B cell (primary cell): ENCODE results near the gene RNPEP. TPM values are rescaled to one million over a fixed set of nuclear protein-coding genes. Genes with fewer than 3 reads are reported as not detected.

Source experiments
- ATAC-seq: fragments of 200-7000 bp; cut with Tn5 transposase; one replicate; pipeline ENCODE4 v1.10.0; 2021; ENCODE audit warnings: low read depth, mild to moderate bottlenecking, moderate number of reproducible peaks, moderate library complexity
- CTCF ChIA-PET: fragments of 350-600 bp; sonication (Branson Sonifier 250); formaldehyde crosslinking; loops from one replicate; lab custom pipeline; 2021; ENCODE audit warnings: antibody characterized with exemption, inconsistent platforms; lab: Charles Lee
- POLR2A ChIA-PET: fragments of 350-600 bp; sonication (Branson Sonifier 250); formaldehyde crosslinking; loops from one replicate; lab custom pipeline; 2021; ENCODE audit warnings: antibody characterized with exemption; lab: Charles Lee
- DNase-seq: peaks from one replicate; pipeline ENCODE4 v3.0.0; 2013
- H2AFZ ChIP-seq: 2 replicates; pipeline ENCODE4 v1.6.1; 2012; ENCODE audit warnings: mild to moderate bottlenecking, low read depth, low read length; ENCODE audit not compliant: insufficient read depth, poor library complexity, severe bottlenecking
- H3K27ac ChIP-seq, 2 donors: 1 replicate in 1 of 2; 2 replicates in 1 of 2; pipeline ENCODE4 v1.5.1; 2012 to 2013; ENCODE audit warnings: low read length in 2 of 2, mild to moderate bottlenecking in 2 of 2, moderate library complexity in 1 of 2
- H3K27me3 ChIP-seq, 4 experiments: fragments of 200-600 bp in 1 of 4; sonication (generic) in 1 of 4; replicated peaks in 1 of 4; 1 replicate in 2 of 4; 2 replicates in 2 of 4; pipeline versions ENCODE4 v1.6.1 to v1.7.0; 2013 to 2016; ENCODE audit warnings: low read length in 3 of 4, mild to moderate bottlenecking in 2 of 4, mixed read lengths in 1 of 4, moderate library complexity in 1 of 4; ENCODE audit not compliant: insufficient read depth in 4 of 4, control insufficient read depth in 3 of 4; ENCODE audit errors: control extremely low read depth in 1 of 4
- H3K36me3 ChIP-seq, 2 experiments: replicated peaks in 1 of 2; 1 replicate in 1 of 2; 2 replicates in 1 of 2; pipeline versions ENCODE4 v1.6.1 to v1.7.1; 2013; ENCODE audit warnings: low read length in 1 of 2; ENCODE audit not compliant: insufficient read depth in 2 of 2, control insufficient read depth in 1 of 2; ENCODE audit errors: control extremely low read depth in 1 of 2, extremely low read depth in 1 of 2
- H3K4me1 ChIP-seq, 2 donors: fragments of 200-600 bp in 1 of 2; sonication (generic) in 1 of 2; 1 replicate in 1 of 2; 2 replicates in 1 of 2; pipeline versions ENCODE4 v1.5.1 to v1.6.1; 2013 to 2017; ENCODE audit warnings: low read length in 2 of 2; ENCODE audit not compliant: control insufficient read depth in 2 of 2, insufficient read depth in 2 of 2
- H3K4me2 ChIP-seq: replicated peaks from 2 replicates; pipeline ENCODE3; 2012; ENCODE audit warnings: mild to moderate bottlenecking, low read depth, low read length; ENCODE audit not compliant: poor library complexity, severe bottlenecking
- H3K4me3 ChIP-seq, 5 experiments: fragments of 200-600 bp in 1 of 5; sonication (generic) in 1 of 5; 1 replicate in 3 of 5; 2 replicates in 2 of 5; pipeline versions ENCODE4 v1.5.1 to v1.7.0; 2011 to 2016; ENCODE audit warnings: low read length in 4 of 5, mild to moderate bottlenecking in 4 of 5, low read depth in 2 of 5, control low read depth in 1 of 5, moderate library complexity in 1 of 5; ENCODE audit not compliant: insufficient read depth in 1 of 5; ENCODE audit errors: control extremely low read depth in 1 of 5, extremely low read depth in 1 of 5
- H3K79me2 ChIP-seq: fragments of 200-600 bp; sonication (generic); one replicate; pipeline ENCODE4 v1.6.0; 2016; ENCODE audit warnings: low read length; ENCODE audit not compliant: control insufficient read depth, insufficient read depth
- H3K9ac ChIP-seq: fragments of 200-600 bp; sonication (generic); 2 replicates; pipeline ENCODE4 v1.6.1; 2017; ENCODE audit warnings: mild to moderate bottlenecking, low read length, moderate library complexity
- H3K9me3 ChIP-seq, 3 donors: one replicate each; pipeline versions ENCODE4 v1.6.1 to v1.7.1; 2013; ENCODE audit warnings: low read length in 2 of 3; ENCODE audit not compliant: control insufficient read depth in 2 of 3, insufficient read depth in 1 of 3; ENCODE audit errors: control extremely low read depth in 1 of 3
- H4K20me1 ChIP-seq: 2 replicates; pipeline ENCODE4 v1.6.0; 2012; ENCODE audit warnings: mild to moderate bottlenecking, low read length; ENCODE audit not compliant: insufficient read depth, control insufficient read depth, poor library complexity, severe bottlenecking
- H3K27ac Mint-ChIP-seq: one replicate; pipeline ENCODE4 v1.8.0; 2021; ENCODE audit warnings: mixed read lengths
- H3K27me3 Mint-ChIP-seq: one replicate; pipeline ENCODE4 v1.8.0; 2021; ENCODE audit warnings: mixed read lengths
- H3K4me1 Mint-ChIP-seq: one replicate; pipeline ENCODE4 v1.8.0; 2021; ENCODE audit warnings: mixed read lengths
- H3K4me3 Mint-ChIP-seq: one replicate; pipeline ENCODE4 v1.8.0; 2021; ENCODE audit warnings: mixed read lengths
- H3K9me3 Mint-ChIP-seq: one replicate; pipeline ENCODE4 v1.8.0; 2022; ENCODE audit warnings: mixed read lengths; ENCODE audit not compliant: insufficient read depth
- EZH2 ChIP-seq: IDR thresholded peaks from 2 replicates; pipeline ENCODE4 v1.6.1; 2012; ENCODE audit warnings: borderline replicate concordance, low read depth, mild to moderate bottlenecking, moderate library complexity, low read length; ENCODE audit not compliant: insufficient read depth, poor library complexity, severe bottlenecking
- WGBS: methylation state at CpG from one replicate; pipeline ENCODE4 v1.1.5; 2013; ENCODE audit warnings: missing lambda C conversion rate; ENCODE audit not compliant: insufficient coverage; 5-methylcytosine and 5-hydroxymethylcytosine counted together
- intact Hi-C: fragments of 100-400 bp; cut with micrococcal nuclease; formaldehyde crosslinking; loops from one replicate; pipeline ENCODE4 v1.10.0; 2022
- polyA plus RNA-seq: library from polyadenylated mRNA; depleted of rRNA; stranded (reverse); fragments of >200 nt; gene quantifications from 2 replicates; pipeline ENCODE4 v1.2.3, GENCODE V29; 2012
- total RNA-seq, 2 donors: library from RNA; stranded (reverse); fragments of 120-200 nt in 1 of 2; gene quantifications; 1 replicate in 1 of 2; 2 replicates in 1 of 2; pipeline versions ENCODE4 v1.2.3 to v1.2.4, GENCODE V29; 2013 to 2022
- TF ChIP-seq, protein P1 (sequence below): fragments of 200-600 bp; IDR thresholded peaks from one replicate; pipeline ENCODE4 v1.8.0; 2022; ENCODE audit warnings: antibody characterized with exemption, mild to moderate bottlenecking

The RNPEP gene
- total and polyA plus RNA-seq, 2 donors (not counting 1 experiment from before 2014, with no cell fraction given): 28.9 to 42.9 TPM

- Histone ChIP-seq H2AFZ (peak within 1 kb of the TSS; percentile 94), H3K4me3 (peak within 1 kb of the TSS; percentile 72 to 98 (median 75)), H3K4me2 (peak within 1 kb of the TSS; percentile 79), H3K79me2 (peaks cover 44% of the 10 kb centered on the region), H3K36me3 (peaks cover 3 to 18% of the 10 kb centered on the region in 2 experiments), H3K27ac (peak within 1 kb of the TSS; percentile 73 to 89), H3K9me3 (no peaks in the 10 kb centered on the region), H3K9ac (peak within 1 kb of the TSS; percentile 95), H4K20me1 (no peaks in the 10 kb centered on the region), H3K4me1 (peaks cover 12 to 15% of the 10 kb centered on the region in 2 donors), H3K27me3 (no peaks in the 10 kb centered on the region)
- Mint-ChIP-seq H3K27ac (peak within 1 kb of the TSS; percentile 96), H3K9me3 (no peaks in the 10 kb centered on the region), H3K27me3 (no peaks in the 10 kb centered on the region), H3K4me1 (peaks cover 26% of the 10 kb centered on the region), H3K4me3 (peak within 1 kb of the TSS; percentile 98)
- peak; percentile 99 for ATAC-seq
- intact Hi-C loops: loop anchor here (1.0 to 10.0 kb wide), 3 partner anchors 28 to 1910 kb away; partner anchors contain the start of gene SNRPE
- peak; percentile 95 for DNase-seq
- POLR2A ChIA-PET: interaction anchor here (0.7 kb wide), 4 partner anchors 13 to 1325 kb away, joined by 3 to 7 read pairs (median 5); no protein-coding TSS in a partner anchor
- CTCF ChIA-PET: interaction anchor here (1.5 kb wide), 1 partner anchor 77 kb away, joined by 4 read pairs; no protein-coding TSS in a partner anchor
- WGBS: 2% methylated on average over 41 of the region's 43 CpGs
- TF ChIP-seq, protein P1, sequence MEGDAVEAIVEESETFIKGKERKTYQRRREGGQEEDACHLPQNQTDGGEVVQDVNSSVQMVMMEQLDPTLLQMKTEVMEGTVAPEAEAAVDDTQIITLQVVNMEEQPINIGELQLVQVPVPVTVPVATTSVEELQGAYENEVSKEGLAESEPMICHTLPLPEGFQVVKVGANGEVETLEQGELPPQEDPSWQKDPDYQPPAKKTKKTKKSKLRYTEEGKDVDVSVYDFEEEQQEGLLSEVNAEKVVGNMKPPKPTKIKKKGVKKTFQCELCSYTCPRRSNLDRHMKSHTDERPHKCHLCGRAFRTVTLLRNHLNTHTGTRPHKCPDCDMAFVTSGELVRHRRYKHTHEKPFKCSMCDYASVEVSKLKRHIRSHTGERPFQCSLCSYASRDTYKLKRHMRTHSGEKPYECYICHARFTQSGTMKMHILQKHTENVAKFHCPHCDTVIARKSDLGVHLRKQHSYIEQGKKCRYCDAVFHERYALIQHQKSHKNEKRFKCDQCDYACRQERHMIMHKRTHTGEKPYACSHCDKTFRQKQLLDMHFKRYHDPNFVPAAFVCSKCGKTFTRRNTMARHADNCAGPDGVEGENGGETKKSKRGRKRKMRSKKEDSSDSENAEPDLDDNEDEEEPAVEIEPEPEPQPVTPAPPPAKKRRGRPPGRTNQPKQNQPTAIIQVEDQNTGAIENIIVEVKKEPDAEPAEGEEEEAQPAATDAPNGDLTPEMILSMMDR: no peak
- no peak for TF ChIP-seq EZH2
Observed at GRCh38 chr1:201955009-201955728, 27.3 kb upstream of the RNPEP start, which contains the start of gene TIMM17A. TSS of gene TIMM17A (plus strand) at chr1:201955503. CDS start at chr1:201955527, 24 bp downstream.

- no peaks in the 10 kb centered on the region for H3K9me3 Mint-ChIP-seq
- peak overlapping the region; percentile 94 for H2AFZ ChIP-seq
- DNase-seq (no peak), ATAC-seq (peak; percentile 25)
- POLR2A ChIA-PET: no interaction called here
- H3K9ac ChIP-seq: peak overlapping the region; percentile 95
- peaks cover 3 to 18% of the 10 kb centered on the region in 2 experiments for H3K36me3 ChIP-seq
- intact Hi-C loops: loop anchor here (1.0 to 10.0 kb wide), 3 partner anchors 28 to 1909 kb away; partner anchors contain the start of gene SNRPE
- H4K20me1 ChIP-seq: no peaks in the 10 kb centered on the region
- WGBS: under 1% methylated on average over 12 of the region's 17 CpGs
- peak overlapping the region; percentile 72 to 98 (median 75) for H3K4me3 ChIP-seq
- peak overlapping the region; percentile 98 for H3K4me3 Mint-ChIP-seq
- H3K27ac Mint-ChIP-seq: peak overlapping the region; percentile 96
- H3K79me2 ChIP-seq: peaks cover 49% of the 10 kb centered on the region
- CTCF ChIA-PET: interaction anchor here (1.5 kb wide), 1 partner anchor 78 kb away, joined by 4 read pairs; no protein-coding TSS in a partner anchor
- no peaks in the 10 kb centered on the region for H3K9me3 ChIP-seq
- H3K27me3 Mint-ChIP-seq: no peaks in the 10 kb centered on the region
- H3K4me2 ChIP-seq: peak overlapping the region; percentile 79
- no peaks in the 10 kb centered on the region for H3K27me3 ChIP-seq
- TF ChIP-seq, protein P1: no peak
- TF ChIP-seq EZH2: no peak
- peaks cover 12 to 15% of the 10 kb centered on the region in 2 donors for H3K4me1 ChIP-seq
- peaks cover 26% of the 10 kb centered on the region for H3K4me1 Mint-ChIP-seq
- H3K27ac ChIP-seq: peak overlapping the region; percentile 73 to 89
Observed at GRCh38 chr1:201955729-201956143, 26.7 kb upstream of the RNPEP start.
